ENCODE results near the gene GTSE1.
"Not testable (repeated sequence)": the region's sequence is repeated elsewhere in the genome, so short reads cannot be mapped to it uniquely, and the experiment has no call there.

The GTSE1 gene, protein sequence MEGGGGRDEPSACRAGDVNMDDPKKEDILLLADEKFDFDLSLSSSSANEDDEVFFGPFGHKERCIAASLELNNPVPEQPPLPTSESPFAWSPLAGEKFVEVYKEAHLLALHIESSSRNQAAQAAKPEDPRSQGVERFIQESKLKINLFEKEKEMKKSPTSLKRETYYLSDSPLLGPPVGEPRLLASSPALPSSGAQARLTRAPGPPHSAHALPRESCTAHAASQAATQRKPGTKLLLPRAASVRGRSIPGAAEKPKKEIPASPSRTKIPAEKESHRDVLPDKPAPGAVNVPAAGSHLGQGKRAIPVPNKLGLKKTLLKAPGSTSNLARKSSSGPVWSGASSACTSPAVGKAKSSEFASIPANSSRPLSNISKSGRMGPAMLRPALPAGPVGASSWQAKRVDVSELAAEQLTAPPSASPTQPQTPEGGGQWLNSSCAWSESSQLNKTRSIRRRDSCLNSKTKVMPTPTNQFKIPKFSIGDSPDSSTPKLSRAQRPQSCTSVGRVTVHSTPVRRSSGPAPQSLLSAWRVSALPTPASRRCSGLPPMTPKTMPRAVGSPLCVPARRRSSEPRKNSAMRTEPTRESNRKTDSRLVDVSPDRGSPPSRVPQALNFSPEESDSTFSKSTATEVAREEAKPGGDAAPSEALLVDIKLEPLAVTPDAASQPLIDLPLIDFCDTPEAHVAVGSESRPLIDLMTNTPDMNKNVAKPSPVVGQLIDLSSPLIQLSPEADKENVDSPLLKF

GRCh38 chr22:46296257-46297150 lies at the start of gene GTSE1:
TSS of gene GTSE1 (plus strand) at chr22:46296870. CDS start at chr22:46297401, 531 bp downstream.
- Histone ChIP-seq H3K9ac (ENCODE audit: low read depth, low read length) (peak within 1 kb of the TSS; percentile 86), H3K9me3 (ENCODE audit: control insufficient read depth, insufficient read depth, low read length) (no peaks in the 10 kb centered on the region), H3K36me3 (ENCODE audit: insufficient read depth, low read length) (peaks cover 14% of the 10 kb centered on the region), H3K4me1 (ENCODE audit: insufficient read depth, low read length) (peaks cover 4% of the 10 kb centered on the region; the same call in 1 of the 2 replicates)

DNA sequence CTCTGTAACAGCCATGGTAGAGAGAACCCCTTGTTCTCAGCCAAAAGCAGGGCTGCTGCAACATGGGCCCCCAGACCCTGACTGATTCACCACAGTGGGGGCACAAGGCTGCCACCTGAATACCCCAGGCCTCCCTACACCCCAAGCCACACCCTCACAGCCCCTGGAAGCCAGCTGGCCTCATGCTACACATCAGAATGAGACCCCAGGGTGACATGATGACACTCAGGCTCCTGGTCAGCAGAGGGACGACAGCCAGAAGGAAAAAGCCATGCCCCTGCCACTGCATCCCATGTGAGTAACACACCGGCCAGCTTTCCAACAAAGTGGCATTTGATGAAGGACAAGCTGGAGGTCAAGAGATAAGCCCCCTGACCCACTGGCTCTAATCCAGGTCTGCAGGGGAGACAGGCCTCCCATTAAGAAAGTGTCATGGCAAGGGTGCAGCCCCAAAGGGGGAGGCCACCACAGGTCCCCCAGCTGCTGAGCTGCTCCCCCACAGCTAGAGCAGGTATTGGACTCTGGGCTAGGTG lies 49.2 kb upstream of the GTSE1 start:
- Histone ChIP-seq H3K9me3 (ENCODE audit: control insufficient read depth, insufficient read depth, low read length) (no peaks in the 10 kb centered on the region), H3K36me3 (ENCODE audit: insufficient read depth, low read length) (no peaks in the 10 kb centered on the region), H3K9ac (ENCODE audit: low read depth, low read length) (no peak overlapping the region), H3K4me1 (ENCODE audit: insufficient read depth, low read length) (no peaks in the 10 kb centered on the region)

GRCh38 chr22:46250035-46250782 lies 46.5 kb upstream of the GTSE1 start, which contains the start of gene CDPF1:
TSS of gene CDPF1 (minus strand) at chr22:46250293. CDS start at chr22:46248284, 2,009 bp downstream.
- H3K36me3 ChIP-seq (ENCODE audit: insufficient read depth, low read length), result no peaks in the 10 kb centered on the region
- no peaks in the 10 kb centered on the region for H3K4me1 ChIP-seq (ENCODE audit: insufficient read depth, low read length)
- peaks cover 2% of the 10 kb centered on the region; the same call in 1 of the 2 replicates for H3K9me3 ChIP-seq (ENCODE audit: control insufficient read depth, insufficient read depth, low read length)
- peak within 1 kb of the TSS; percentile 79 for H3K9ac ChIP-seq (ENCODE audit: low read depth, low read length)

DNA sequence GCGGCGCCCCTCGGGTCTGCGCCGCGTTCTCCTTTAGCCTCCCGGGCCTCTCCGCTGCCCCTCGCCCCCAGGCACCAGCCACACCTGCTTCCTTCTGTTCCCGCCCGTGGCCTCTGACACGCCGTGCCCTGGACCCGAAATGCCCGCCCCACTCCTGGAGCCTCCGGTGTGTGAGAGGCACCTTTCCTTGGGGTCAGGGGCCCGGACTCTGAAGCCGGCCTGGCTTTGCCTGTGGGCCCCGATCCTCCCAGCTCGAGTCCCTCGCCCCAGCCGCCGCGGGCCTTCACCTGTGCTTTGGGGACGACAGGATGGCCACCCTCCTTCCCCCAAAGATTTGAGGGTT lies 45.9 kb upstream of the GTSE1 start:
- Histone ChIP-seq H3K36me3 (ENCODE audit: insufficient read depth, low read length) (no peaks in the 10 kb centered on the region), H3K4me1 (ENCODE audit: insufficient read depth, low read length) (no peaks in the 10 kb centered on the region), H3K9ac (ENCODE audit: low read depth, low read length) (peak overlapping the region; percentile 79), H3K9me3 (ENCODE audit: control insufficient read depth, insufficient read depth, low read length) (peaks cover 2% of the 10 kb centered on the region; the same call in 1 of the 2 replicates)

- H3K4me1 ChIP-seq (ENCODE audit: insufficient read depth, low read length), result no peaks in the 10 kb centered on the region
- H3K36me3 ChIP-seq (ENCODE audit: insufficient read depth, low read length), result no peaks in the 10 kb centered on the region
- peaks cover 2% of the 10 kb centered on the region; the same call in 1 of the 2 replicates for H3K9me3 ChIP-seq (ENCODE audit: control insufficient read depth, insufficient read depth, low read length)
- H3K9ac ChIP-seq (ENCODE audit: low read depth, low read length), result peak overlapping the region; percentile 79
These were observed 45.4 kb upstream of the GTSE1 start for GRCh38 chr22:46251266-46251665.

GRCh38 chr22:46251816-46252380 lies 44.8 kb upstream of the GTSE1 start:
- Histone ChIP-seq H3K36me3 (ENCODE audit: insufficient read depth, low read length) (no peaks in the 10 kb centered on the region), H3K9me3 (ENCODE audit: control insufficient read depth, insufficient read depth, low read length) (peaks cover 3% of the 10 kb centered on the region; the same call in 1 of the 2 replicates), H3K4me1 (ENCODE audit: insufficient read depth, low read length) (no peaks in the 10 kb centered on the region), H3K9ac (ENCODE audit: low read depth, low read length) (no peak overlapping the region)

- H3K4me1 ChIP-seq (ENCODE audit: insufficient read depth, low read length), result no peaks in the 10 kb centered on the region
- no peak overlapping the region for H3K9ac ChIP-seq (ENCODE audit: low read depth, low read length)
- H3K9me3 ChIP-seq (ENCODE audit: control insufficient read depth, insufficient read depth, low read length), result peaks cover 5% of the 10 kb centered on the region; the same call in 1 of the 2 replicates
- no peaks in the 10 kb centered on the region for H3K36me3 ChIP-seq (ENCODE audit: insufficient read depth, low read length)
These were observed 40.2 kb upstream of the GTSE1 start for GRCh38 chr22:46256358-46256958.

- Histone ChIP-seq H3K9ac (ENCODE audit: low read depth, low read length) (no peak overlapping the region), H3K36me3 (ENCODE audit: insufficient read depth, low read length) (no peaks in the 10 kb centered on the region), H3K4me1 (ENCODE audit: insufficient read depth, low read length) (no peaks in the 10 kb centered on the region), H3K9me3 (ENCODE audit: control insufficient read depth, insufficient read depth, low read length) (peaks cover 3% of the 10 kb centered on the region; the same call in 1 of the 2 replicates)
These were observed 37.3 kb upstream of the GTSE1 start for GRCh38 chr22:46259374-46259773.

DNA sequence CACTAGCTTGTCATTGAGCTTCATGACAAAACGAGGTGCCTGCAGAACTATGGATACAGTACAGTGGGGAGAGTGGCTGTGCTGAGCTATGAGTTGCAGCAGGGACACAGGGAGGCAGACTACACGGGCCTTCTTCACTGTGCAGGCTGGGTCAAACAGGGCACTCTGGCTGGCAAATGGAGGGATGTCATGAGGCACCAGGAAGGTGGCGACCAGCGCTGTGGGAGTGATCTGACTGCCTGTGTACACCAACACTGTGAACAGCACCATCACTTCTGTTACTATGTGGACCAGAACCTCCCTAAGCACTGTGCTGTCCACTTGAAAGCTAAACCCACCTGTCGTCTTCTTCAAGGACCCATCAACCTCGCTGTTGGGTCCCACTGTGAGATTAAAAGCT lies 36.6 kb upstream of the GTSE1 start:
- Histone ChIP-seq H3K36me3 (ENCODE audit: insufficient read depth, low read length) (no peaks in the 10 kb centered on the region), H3K9ac (ENCODE audit: low read depth, low read length) (no peak overlapping the region), H3K9me3 (ENCODE audit: control insufficient read depth, insufficient read depth, low read length) (peaks cover 3% of the 10 kb centered on the region; the same call in 1 of the 2 replicates)

DNA sequence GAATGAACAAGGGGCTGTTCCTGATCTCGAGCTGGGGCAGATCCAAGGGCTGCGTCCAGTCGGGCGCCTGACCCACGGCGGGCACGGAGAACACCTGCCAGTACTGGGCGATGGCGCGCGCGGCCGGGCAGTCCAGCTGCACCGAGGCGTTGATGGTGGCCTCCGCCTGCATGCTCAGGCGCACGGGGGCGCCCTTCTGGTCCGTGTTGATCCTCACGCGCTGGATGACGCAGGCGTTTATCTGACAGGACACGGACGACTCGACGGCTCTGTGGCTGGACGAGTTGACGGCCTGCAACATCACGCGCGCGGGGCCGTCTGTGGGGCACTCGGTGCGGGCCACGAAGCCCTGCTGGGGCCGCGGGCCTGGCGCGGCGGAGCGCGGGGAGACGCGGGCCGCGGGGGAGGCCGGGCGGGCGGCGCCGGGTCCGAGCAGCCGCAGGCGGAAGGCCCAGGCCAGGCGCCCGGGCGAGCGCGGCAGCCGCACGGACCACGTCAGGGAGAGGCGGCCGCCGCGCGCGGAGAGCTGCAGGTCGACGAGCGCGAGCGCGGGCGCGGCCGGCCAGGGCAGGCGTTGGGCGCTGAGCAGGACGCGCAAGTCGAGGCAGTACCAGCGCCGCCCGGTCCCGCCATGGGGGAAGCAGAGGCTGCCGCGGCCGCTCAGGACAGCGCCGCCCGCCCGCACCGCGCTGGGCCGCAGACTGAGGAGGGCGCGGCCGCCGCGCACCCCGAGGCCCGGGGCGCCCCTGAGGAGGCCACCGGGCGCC lies 34.0 kb upstream of the GTSE1 start:
- Histone ChIP-seq H3K36me3 (ENCODE audit: insufficient read depth, low read length) (no peaks in the 10 kb centered on the region), H3K9ac (ENCODE audit: low read depth, low read length) (peak overlapping the region; percentile 24; the same call in 1 of the 2 replicates), H3K4me1 (ENCODE audit: insufficient read depth, low read length) (no peaks in the 10 kb centered on the region), H3K9me3 (ENCODE audit: control insufficient read depth, insufficient read depth, low read length) (no peaks in the 10 kb centered on the region; the same call in 1 of the 2 replicates)

More for the DNA sequence above, 36.6 kb upstream of the GTSE1 start:
- no peaks in the 10 kb centered on the region for H3K4me1 ChIP-seq (ENCODE audit: insufficient read depth, low read length)

- no peaks in the 10 kb centered on the region; the same call in 1 of the 2 replicates for H3K9me3 ChIP-seq (ENCODE audit: control insufficient read depth, insufficient read depth, low read length)
- peak within 1 kb of the TSS; percentile 24; the same call in 1 of the 2 replicates for H3K9ac ChIP-seq (ENCODE audit: low read depth, low read length)
- H3K36me3 ChIP-seq (ENCODE audit: insufficient read depth, low read length), result no peaks in the 10 kb centered on the region
- H3K4me1 ChIP-seq (ENCODE audit: insufficient read depth, low read length), result no peaks in the 10 kb centered on the region
These were observed 33.5 kb upstream of the GTSE1 start, which contains the start of gene PKDREJ for GRCh38 chr22:46263216-46263590. TSS of gene PKDREJ (minus strand) at chr22:46263343. CDS start at chr22:46263322, 21 bp downstream.

GRCh38 chr22:46264520-46264919 lies 32.1 kb upstream of the GTSE1 start:
- H3K9ac ChIP-seq (ENCODE audit: low read depth, low read length); H3K36me3 ChIP-seq (ENCODE audit: insufficient read depth, low read length); H3K9me3 ChIP-seq (ENCODE audit: control insufficient read depth, insufficient read depth, low read length); H3K4me1 ChIP-seq (ENCODE audit: insufficient read depth, low read length): not testable (repeated sequence)

All from ES-I3 (cell line).